Psoas muscle (tissue), 8 donors: Measurements from ENCODE around the gene COL4A3. TPM values are rescaled to one million over a fixed set of nuclear protein-coding genes. Genes with fewer than 3 reads are reported as not detected.

Experiments
- ATAC-seq, 4 donors: fragments of 200-7000 bp; cut with Tn5 transposase; one replicate each; pipeline ENCODE4 v1.9.1; 2020; ENCODE audit warnings: moderate library complexity in 3 of 4, mild to moderate bottlenecking in 2 of 4
- DNase-seq, 2 donors: peaks; one replicate each; pipeline ENCODE4 v3.0.0-alpha.2; 2020
- H3K27ac ChIP-seq: fragments of 200-600 bp; one replicate; pipeline ENCODE4 v1.8.0; 2022
- H3K27me3 ChIP-seq, 3 donors: fragments of 200-600 bp in 1 of 3; one replicate each; pipeline versions ENCODE4 v1.6.1 to v1.8.0; 2013 to 2022; ENCODE audit warnings: low read length in 2 of 3, mild to moderate bottlenecking in 2 of 3, moderate library complexity in 1 of 3; ENCODE audit not compliant: insufficient read depth in 3 of 3
- H3K36me3 ChIP-seq, 2 donors: fragments of 200-600 bp in 1 of 2; one replicate each; pipeline versions ENCODE4 v1.6.1 to v1.8.0; 2013 to 2022; ENCODE audit warnings: low read depth in 1 of 2, mild to moderate bottlenecking in 1 of 2, moderate library complexity in 1 of 2; ENCODE audit not compliant: insufficient read depth in 1 of 2
- H3K4me1 ChIP-seq: fragments of 200-600 bp; one replicate; pipeline ENCODE4 v1.8.0; 2022
- H3K4me3 ChIP-seq: fragments of 200-600 bp; one replicate; pipeline ENCODE4 v1.8.0; 2022; ENCODE audit warnings: mild to moderate bottlenecking
- H3K9me3 ChIP-seq: fragments of 200-600 bp; one replicate; pipeline ENCODE4 v1.8.0; 2022
- CTCF ChIP-seq: fragments of 200-600 bp; IDR thresholded peaks from one replicate; pipeline ENCODE4 v1.8.0; 2022; ENCODE audit warnings: antibody characterized with exemption
- WGBS, 3 donors: extraction: QIAGEN DNeasy Blood & Tissue Kit; methylation state at CpG; one replicate each; pipeline versions ENCODE4 v1.1.6 to v1.1.7; 2013; 5-methylcytosine and 5-hydroxymethylcytosine counted together
- intact Hi-C, 2 donors: fragments of 100-400 bp; cut with DNase I; formaldehyde crosslinking; loops; one replicate each; pipeline versions ENCODE4 v1.11.0 to v1.14.2; 2022
- polyA plus RNA-seq, 3 donors: library from polyadenylated mRNA; stranded (reverse); fragments of 200-250 nt; gene quantifications; one replicate each; pipeline ENCODE4 v1.2.3, GENCODE V29; 2013
- total RNA-seq, 4 donors: library from RNA; stranded (reverse); fragmentation: NEBNext Ultra II Directional in 2 of 4; extraction: Animal tissue kit (Norgen Biotek cat#: 25700) in 2 of 4; gene quantifications; one replicate each; pipeline versions ENCODE4 v1.2.1 to v1.2.4, GENCODE V29; 2021 to 2023
- donor health status: healthy with polysubstance abuse.
- donor health status: DM: no; HTN: no; CAD: no; lungs with moderate emphysema.
- donor health status: Bipolar disorder and iron deficiency.
- donor health status: healthy.
- donor health status: DM: yes; HTN: yes; CAD: no.
- donor health status: DM: no; HTN: no; CAD: no.
- donor health status: DM: no; HTN: no; CAD: no.
- donor health status: DM: yes; HTN: yes; CAD: no.

COL4A3 gene
- total and polyA plus RNA-seq, 7 donors: 3.1 to 29.4 (median 5.6) TPM

- Histone ChIP-seq H3K27me3 (no peaks in the 10 kb centered on the region), H3K4me1 (peaks cover 47% of the 10 kb centered on the region), H3K27ac (peak overlapping the region; percentile 44), H3K4me3 (no peak overlapping the region), H3K9me3 (no peaks in the 10 kb centered on the region), H3K36me3 (no peaks in the 10 kb centered on the region)
- DNase-seq: no peak
- WGBS, 3 donors: 76 to 88% (median 80%) methylated on average over 2 of the region's 2 CpGs
- intact Hi-C loops: loop anchor here in 1 of 2 donors (2.0 kb wide), 1 partner anchor 17 kb away; no protein-coding TSS in a partner anchor
- ATAC-seq: no peak
- no peak for TF ChIP-seq CTCF
Measured at GRCh38 chr2:227183657-227184367, 19.4 kb downstream of the COL4A3 start.

GRCh38 chr2:227185615-227186232, 21.3 kb downstream of the COL4A3 start:
- no peaks in the 10 kb centered on the region for H3K9me3 ChIP-seq
- peak overlapping the region; percentile 92 for H3K27ac ChIP-seq
- DNase-seq (no peak), ATAC-seq (no peak)
- no peaks in the 10 kb centered on the region for H3K36me3 ChIP-seq
- H3K4me3 ChIP-seq: no peak overlapping the region
- peaks cover 47% of the 10 kb centered on the region for H3K4me1 ChIP-seq
- intact Hi-C loops: loop anchor here (2.0 to 5.0 kb wide), 2 partner anchors 19 to 42 kb away; no protein-coding TSS in a partner anchor
- 87 to 90% (median 88%) methylated on average over 6 of the region's 6 CpGs for WGBS, 3 donors
- H3K27me3 ChIP-seq: no peaks in the 10 kb centered on the region
- TF ChIP-seq CTCF: no peak

- H3K27ac ChIP-seq: peak overlapping the region; percentile 92
- TF ChIP-seq CTCF: no peak
- H3K27me3 ChIP-seq: no peaks in the 10 kb centered on the region
- no peak for DNase-seq
- intact Hi-C loops: loop anchor here in 1 of 2 donors (5.0 kb wide), 1 partner anchor 41 kb away; no protein-coding TSS in a partner anchor
- H3K4me1 ChIP-seq: peaks cover 52% of the 10 kb centered on the region
- H3K9me3 ChIP-seq: no peaks in the 10 kb centered on the region
- no peaks in the 10 kb centered on the region for H3K36me3 ChIP-seq
- H3K4me3 ChIP-seq: no peak overlapping the region
- no peak for ATAC-seq
- 5 to 23% (median 6%) methylated on average over 1 of the region's 1 CpG for WGBS, 3 donors
Measured at GRCh38 chr2:227186751-227187150, 22.3 kb downstream of the COL4A3 start.

- peak overlapping the region; percentile 92 for H3K27ac ChIP-seq
- no peaks in the 10 kb centered on the region for H3K9me3 ChIP-seq
- no peak for TF ChIP-seq CTCF
- H3K36me3 ChIP-seq: no peaks in the 10 kb centered on the region
- no peak for DNase-seq
- no peaks in the 10 kb centered on the region for H3K27me3 ChIP-seq
- ATAC-seq: peak; percentile 86 to 91 (median 90)
- H3K4me1 ChIP-seq: peaks cover 60% of the 10 kb centered on the region
- intact Hi-C loops: loop anchor here in 1 of 2 donors (5.0 kb wide), 1 partner anchor 39 kb away; no protein-coding TSS in a partner anchor
- whole genome bisulfite sequencing, 3 donors: 11 to 25% (median 21%) methylated on average over 6 of the region's 6 CpGs
- peak overlapping the region; percentile 17 for H3K4me3 ChIP-seq
Measured at GRCh38 chr2:227188292-227188691, 23.9 kb downstream of the COL4A3 start.
